B cell (primary cell): ENCODE data around the gene NTNG1.

ENCODE experiments used
- EZH2 ChIP-seq: IDR thresholded peaks from 2 replicates; pipeline ENCODE4 v1.6.1; 2012; ENCODE audit warnings: borderline replicate concordance, low read depth, mild to moderate bottlenecking, moderate library complexity, low read length; ENCODE audit not compliant: insufficient read depth, poor library complexity, severe bottlenecking
- TF ChIP-seq, protein P1 (sequence below): fragments of 200-600 bp; IDR thresholded peaks from one replicate; pipeline ENCODE4 v1.8.0; 2022; ENCODE audit warnings: antibody characterized with exemption, mild to moderate bottlenecking

DNA sequence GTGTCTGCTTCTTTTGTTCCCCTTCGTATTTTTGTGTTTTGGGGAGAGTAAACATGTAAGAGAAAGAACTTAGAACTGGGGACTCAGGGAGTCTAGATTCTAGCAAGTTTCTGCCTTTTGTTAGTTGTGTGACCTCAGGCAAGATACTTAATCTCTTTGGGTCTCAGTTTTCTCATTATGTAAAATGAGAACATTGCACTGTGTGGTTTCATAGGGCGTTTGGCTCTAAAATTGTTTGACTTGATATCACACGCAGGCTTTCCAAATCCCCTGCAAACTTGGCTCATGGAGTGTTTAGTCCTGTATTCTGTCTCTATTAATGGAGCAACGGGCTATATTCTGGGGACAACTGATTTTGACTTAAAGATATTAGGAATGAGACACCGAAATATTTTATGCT, 57.7 kb downstream of the NTNG1 start:
- TF ChIP-seq, protein P1, sequence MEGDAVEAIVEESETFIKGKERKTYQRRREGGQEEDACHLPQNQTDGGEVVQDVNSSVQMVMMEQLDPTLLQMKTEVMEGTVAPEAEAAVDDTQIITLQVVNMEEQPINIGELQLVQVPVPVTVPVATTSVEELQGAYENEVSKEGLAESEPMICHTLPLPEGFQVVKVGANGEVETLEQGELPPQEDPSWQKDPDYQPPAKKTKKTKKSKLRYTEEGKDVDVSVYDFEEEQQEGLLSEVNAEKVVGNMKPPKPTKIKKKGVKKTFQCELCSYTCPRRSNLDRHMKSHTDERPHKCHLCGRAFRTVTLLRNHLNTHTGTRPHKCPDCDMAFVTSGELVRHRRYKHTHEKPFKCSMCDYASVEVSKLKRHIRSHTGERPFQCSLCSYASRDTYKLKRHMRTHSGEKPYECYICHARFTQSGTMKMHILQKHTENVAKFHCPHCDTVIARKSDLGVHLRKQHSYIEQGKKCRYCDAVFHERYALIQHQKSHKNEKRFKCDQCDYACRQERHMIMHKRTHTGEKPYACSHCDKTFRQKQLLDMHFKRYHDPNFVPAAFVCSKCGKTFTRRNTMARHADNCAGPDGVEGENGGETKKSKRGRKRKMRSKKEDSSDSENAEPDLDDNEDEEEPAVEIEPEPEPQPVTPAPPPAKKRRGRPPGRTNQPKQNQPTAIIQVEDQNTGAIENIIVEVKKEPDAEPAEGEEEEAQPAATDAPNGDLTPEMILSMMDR, result no peak
- no peak for TF ChIP-seq EZH2
